C4-2B (cell line): ENCODE measurements around the gene FSTL4.

ENCODE experiments used
- CTCF ChIP-seq: fragments of 450-650 bp; conservative IDR thresholded peaks from 2 replicates; pipeline ENCODE4 v1.5.1; 2017; ENCODE audit warnings: mild to moderate bottlenecking
- ZFX ChIP-seq: fragments of 450-650 bp; IDR thresholded peaks from 2 replicates; pipeline ENCODE4 v1.6.1; 2017

- TF ChIP-seq CTCF (no peak), ZFX (no peak)
These were observed 379.4 kb downstream of the FSTL4 start for GRCh38 chr5:133232911-133233310.
